Glutamatergic neuron (in vitro differentiated cells): ENCODE measurements around the gene THSD7B. TPM values are rescaled to one million over a fixed set of nuclear protein-coding genes. Genes with fewer than 3 reads are reported as not detected.

Experiments
- DNase-seq: peaks from one replicate; pipeline ENCODE4 v3.0.0; 2022
- H3K27ac Mint-ChIP-seq: one replicate; pipeline ENCODE4 v1.8.0; 2020; ENCODE audit warnings: mild to moderate bottlenecking, mixed read lengths, inconsistent platforms; ENCODE audit not compliant: unreplicated experiment
- H3K27me3 Mint-ChIP-seq: one replicate; pipeline ENCODE4 v1.8.0; 2020; ENCODE audit warnings: mild to moderate bottlenecking, moderate library complexity, mixed read lengths, inconsistent platforms; ENCODE audit not compliant: unreplicated experiment
- H3K36me3 Mint-ChIP-seq: one replicate; pipeline ENCODE4 v1.8.0; 2020; ENCODE audit warnings: mild to moderate bottlenecking, mixed read lengths, inconsistent platforms; ENCODE audit not compliant: unreplicated experiment
- H3K4me1 Mint-ChIP-seq: one replicate; pipeline ENCODE4 v1.8.0; 2020; ENCODE audit warnings: mild to moderate bottlenecking, low read depth, mixed read lengths, inconsistent platforms; ENCODE audit not compliant: unreplicated experiment
- H3K4me3 Mint-ChIP-seq: one replicate; pipeline ENCODE4 v1.8.0; 2020; ENCODE audit warnings: mild to moderate bottlenecking, mixed read lengths, inconsistent platforms; ENCODE audit not compliant: unreplicated experiment
- H3K9me3 Mint-ChIP-seq: one replicate; pipeline ENCODE4 v1.8.0; 2020; ENCODE audit warnings: mild to moderate bottlenecking, moderate library complexity, mixed read lengths, inconsistent platforms; ENCODE audit not compliant: unreplicated experiment
- total RNA-seq: library from RNA; stranded (reverse); fragmentation: NEBNext Ultra II Directional; extraction: Animal tissue kit (Norgen Biotek cat#: 25700); gene quantifications from one replicate; pipeline ENCODE4 v1.2.1, GENCODE V29; 2021; ENCODE audit not compliant: unreplicated experiment
- TF ChIP-seq, protein P1 (sequence below): fragments of 200-600 bp; sonication (generic); IDR thresholded peaks from one replicate; pipeline ENCODE4 v1.5.0; 2021; ENCODE audit not compliant: partially characterized antibody, unreplicated experiment

Gene THSD7B
- total RNA-seq, 1 donor from 2014 or later = 182 TPM

GRCh38 chr2:136990316-136990715, 225.0 kb downstream of the THSD7B start:
- H3K4me1 Mint-ChIP-seq = peaks cover 6% of the 10 kb centered on the region
- DNase-seq = no peak
- H3K4me3 Mint-ChIP-seq = no peak overlapping the region
- peaks cover 15% of the 10 kb centered on the region for H3K36me3 Mint-ChIP-seq
- H3K27ac Mint-ChIP-seq = peak overlapping the region; percentile 2
- H3K9me3 Mint-ChIP-seq = peaks cover 16% of the 10 kb centered on the region
- TF ChIP-seq, protein P1, sequence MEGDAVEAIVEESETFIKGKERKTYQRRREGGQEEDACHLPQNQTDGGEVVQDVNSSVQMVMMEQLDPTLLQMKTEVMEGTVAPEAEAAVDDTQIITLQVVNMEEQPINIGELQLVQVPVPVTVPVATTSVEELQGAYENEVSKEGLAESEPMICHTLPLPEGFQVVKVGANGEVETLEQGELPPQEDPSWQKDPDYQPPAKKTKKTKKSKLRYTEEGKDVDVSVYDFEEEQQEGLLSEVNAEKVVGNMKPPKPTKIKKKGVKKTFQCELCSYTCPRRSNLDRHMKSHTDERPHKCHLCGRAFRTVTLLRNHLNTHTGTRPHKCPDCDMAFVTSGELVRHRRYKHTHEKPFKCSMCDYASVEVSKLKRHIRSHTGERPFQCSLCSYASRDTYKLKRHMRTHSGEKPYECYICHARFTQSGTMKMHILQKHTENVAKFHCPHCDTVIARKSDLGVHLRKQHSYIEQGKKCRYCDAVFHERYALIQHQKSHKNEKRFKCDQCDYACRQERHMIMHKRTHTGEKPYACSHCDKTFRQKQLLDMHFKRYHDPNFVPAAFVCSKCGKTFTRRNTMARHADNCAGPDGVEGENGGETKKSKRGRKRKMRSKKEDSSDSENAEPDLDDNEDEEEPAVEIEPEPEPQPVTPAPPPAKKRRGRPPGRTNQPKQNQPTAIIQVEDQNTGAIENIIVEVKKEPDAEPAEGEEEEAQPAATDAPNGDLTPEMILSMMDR = no peak
- peaks cover 4% of the 10 kb centered on the region for H3K27me3 Mint-ChIP-seq

DNA sequence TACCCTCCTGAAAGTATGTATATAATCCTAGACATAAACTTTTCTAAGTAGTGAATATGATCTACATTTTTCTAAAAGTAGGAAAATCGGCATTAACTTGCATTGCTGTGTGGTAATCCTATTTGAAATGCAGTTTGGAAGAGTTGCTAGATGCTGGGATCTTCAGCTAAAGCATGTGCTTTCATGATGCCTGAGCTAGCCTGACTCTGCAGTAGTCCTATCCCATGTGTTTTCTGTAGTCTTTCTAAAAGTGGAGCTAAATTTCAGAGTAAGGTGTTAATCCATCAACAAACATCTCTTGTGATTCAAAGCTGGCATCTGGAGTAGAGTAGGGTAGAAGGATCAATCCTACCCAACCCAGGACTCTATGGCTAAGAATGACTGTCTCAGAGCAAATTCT, 229.4 kb downstream of the THSD7B start:
- H3K36me3 Mint-ChIP-seq = peaks cover 6% of the 10 kb centered on the region
- no peak overlapping the region for H3K4me3 Mint-ChIP-seq
- no peak for DNase-seq
- H3K27ac Mint-ChIP-seq = no peak overlapping the region
- TF ChIP-seq, protein P1 = no peak
- H3K27me3 Mint-ChIP-seq = peaks cover 2% of the 10 kb centered on the region
- peaks cover 6% of the 10 kb centered on the region for H3K4me1 Mint-ChIP-seq
- H3K9me3 Mint-ChIP-seq = peaks cover 9% of the 10 kb centered on the region

- no peaks in the 10 kb centered on the region for H3K9me3 Mint-ChIP-seq
- H3K27ac Mint-ChIP-seq = no peak overlapping the region
- peaks cover 2% of the 10 kb centered on the region for H3K27me3 Mint-ChIP-seq
- no peaks in the 10 kb centered on the region for H3K36me3 Mint-ChIP-seq
- no peak overlapping the region for H3K4me3 Mint-ChIP-seq
- no peak for DNase-seq
- TF ChIP-seq, protein P1 = no peak
- peaks cover 6% of the 10 kb centered on the region for H3K4me1 Mint-ChIP-seq
Observed at GRCh38 chr2:136997557-136997956, 232.2 kb downstream of the THSD7B start.

GRCh38 chr2:137000811-137001210, 235.5 kb downstream of the THSD7B start:
- Mint-ChIP-seq H3K4me3 (no peak overlapping the region), H3K36me3 (no peaks in the 10 kb centered on the region), H3K27me3 (no peaks in the 10 kb centered on the region), H3K4me1 (peaks cover 12% of the 10 kb centered on the region), H3K27ac (no peak overlapping the region), H3K9me3 (no peaks in the 10 kb centered on the region)
- DNase-seq = no peak
- TF ChIP-seq, protein P1 = no peak

DNA sequence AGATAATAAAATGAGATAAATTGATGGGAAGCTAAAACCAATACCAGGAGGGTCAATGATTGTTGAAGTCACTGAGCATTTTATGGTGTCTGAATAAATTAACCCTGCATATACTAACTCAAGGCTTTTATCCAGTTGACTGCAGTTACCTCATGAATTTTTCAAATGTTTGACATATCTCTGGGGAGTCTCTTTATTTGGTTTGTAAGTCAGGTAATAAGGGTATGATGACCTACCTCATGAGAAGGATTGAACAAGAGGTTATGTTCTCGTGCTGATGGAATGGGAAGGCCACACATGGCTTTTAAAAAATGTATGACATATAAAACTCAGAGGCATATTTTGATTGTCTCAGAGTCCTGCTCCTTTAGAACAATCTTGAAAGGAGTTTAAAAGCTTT, 237.6 kb downstream of the THSD7B start:
- Mint-ChIP-seq H3K27me3 (no peaks in the 10 kb centered on the region), H3K36me3 (no peaks in the 10 kb centered on the region), H3K4me3 (no peak overlapping the region), H3K27ac (no peak overlapping the region), H3K9me3 (no peaks in the 10 kb centered on the region), H3K4me1 (peaks cover 12% of the 10 kb centered on the region)
- TF ChIP-seq, protein P1 = no peak
- DNase-seq = no peak
